Activated naive CD8-positive, alpha-beta T cell treated with anti-CD3 and anti-CD28 coated beads, Interleukin-2, amount 50 U/mL, for 24 hours (primary cell): ENCODE results near the gene NRBF2.

Source experiments
- ATAC-seq: fragments of 150-1000 bp; cut with Tn5 transposase; one replicate; pipeline ENCODE4 v1.10.0; 2021
- DNase-seq: peaks from one replicate; pipeline ENCODE4 v3.0.0; 2021
- H3K27ac Mint-ChIP-seq: one replicate; pipeline ENCODE4 v1.8.0; 2021; ENCODE audit warnings: mild to moderate bottlenecking, mixed read lengths
- H3K27me3 Mint-ChIP-seq: one replicate; pipeline ENCODE4 v1.8.0; 2021; ENCODE audit warnings: mixed read lengths
- H3K36me3 Mint-ChIP-seq: one replicate; pipeline ENCODE4 v1.8.0; 2021; ENCODE audit warnings: low read depth, mixed read lengths
- H3K4me1 Mint-ChIP-seq: one replicate; pipeline ENCODE4 v1.8.0; 2021; ENCODE audit warnings: mixed read lengths
- H3K4me3 Mint-ChIP-seq: one replicate; pipeline ENCODE4 v1.8.0; 2021; ENCODE audit warnings: mild to moderate bottlenecking, moderate library complexity, mixed read lengths
- H3K9me3 Mint-ChIP-seq: one replicate; pipeline ENCODE4 v1.8.0; 2021; ENCODE audit warnings: mixed read lengths

NRBF2 gene

DNA sequence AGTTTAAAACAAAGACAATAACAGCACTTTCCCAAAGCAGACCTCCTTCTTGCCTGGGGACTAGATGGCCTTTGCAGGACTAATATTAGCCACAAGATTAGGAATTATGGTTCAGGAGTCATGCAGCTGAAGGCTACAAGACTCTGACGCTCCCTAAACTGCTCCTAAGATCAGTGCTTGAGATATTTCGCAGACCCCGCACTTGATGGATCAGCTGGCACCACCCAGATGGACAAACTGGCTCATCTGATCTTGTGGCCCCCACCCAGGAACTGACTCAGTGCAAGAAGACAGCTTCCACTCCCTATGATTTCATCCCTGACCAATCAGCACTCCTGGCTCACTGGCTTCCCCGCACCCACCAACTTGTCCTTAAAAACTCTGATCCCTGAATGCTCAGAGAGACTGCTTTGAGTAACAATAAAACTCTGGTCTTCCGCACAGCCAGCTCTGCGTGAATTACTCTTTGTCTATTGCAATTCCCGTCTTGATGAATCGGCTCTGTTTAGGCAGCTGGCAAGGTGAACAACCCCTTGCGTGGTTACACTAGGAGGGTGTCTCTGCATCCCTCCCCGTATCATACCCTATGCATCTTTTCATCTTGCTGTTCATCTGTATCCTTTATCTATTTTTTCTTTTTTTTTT, 26.9 kb upstream of the NRBF2 start:
- Mint-ChIP-seq H3K9me3 (no peaks in the 10 kb centered on the region), H3K4me1 (peaks cover 8% of the 10 kb centered on the region), H3K27me3 (peaks cover 13% of the 10 kb centered on the region), H3K27ac (no peak overlapping the region), H3K4me3 (no peak overlapping the region), H3K36me3 (no peaks in the 10 kb centered on the region)
- DNase-seq (no peak), ATAC-seq (no peak)

DNA sequence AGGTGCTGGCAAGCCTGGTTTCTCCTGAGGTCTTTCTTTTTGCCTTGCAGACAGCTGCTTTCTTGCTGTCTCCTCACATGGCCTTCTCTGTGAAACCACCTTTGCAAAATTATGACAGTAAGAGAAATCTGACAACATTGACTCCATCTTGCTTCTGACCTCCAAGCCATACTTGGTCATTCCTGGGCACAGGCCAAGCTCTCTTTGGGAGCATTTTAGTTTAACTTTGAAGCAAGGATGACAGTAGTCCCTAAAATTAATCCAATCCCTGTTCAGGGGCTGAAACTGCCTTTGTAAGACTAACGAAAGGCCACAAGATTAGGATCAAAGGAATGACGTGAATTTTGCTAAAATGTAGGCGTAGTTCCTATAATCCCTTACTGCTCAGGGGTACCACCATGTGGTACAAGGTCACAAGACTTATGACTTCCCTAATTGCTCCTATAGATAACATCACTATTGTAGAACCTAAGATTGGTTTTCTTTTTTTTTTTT, 25.1 kb upstream of the NRBF2 start:
- DNase-seq, result no peak
- H3K36me3 Mint-ChIP-seq, result no peaks in the 10 kb centered on the region
- no peak for ATAC-seq
- H3K4me1 Mint-ChIP-seq, result peaks cover 8% of the 10 kb centered on the region
- no peaks in the 10 kb centered on the region for H3K9me3 Mint-ChIP-seq
- H3K27me3 Mint-ChIP-seq, result peaks cover 8% of the 10 kb centered on the region
- no peak overlapping the region for H3K27ac Mint-ChIP-seq
- H3K4me3 Mint-ChIP-seq, result no peak overlapping the region

DNA sequence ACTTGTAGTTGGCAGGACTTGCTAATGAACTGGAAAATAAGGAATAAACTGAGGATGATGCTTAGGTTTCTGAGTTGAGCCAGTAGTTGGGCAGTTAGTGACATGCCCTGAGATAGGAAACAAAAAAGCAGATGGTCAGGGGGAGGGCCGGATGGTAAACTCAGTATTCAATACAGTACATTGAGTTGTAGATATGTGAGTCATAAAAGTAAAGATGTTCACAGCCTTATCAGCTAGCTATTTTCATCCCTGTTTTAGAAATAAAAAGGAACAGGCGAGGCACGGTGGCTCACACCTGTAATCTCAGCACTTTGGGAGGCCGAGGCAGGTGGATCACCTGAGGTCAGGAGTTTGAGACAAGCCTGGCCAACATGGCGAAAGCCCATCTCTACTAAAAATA, 22.2 kb upstream of the NRBF2 start:
- ATAC-seq (no peak), DNase-seq (no peak)
- peaks cover 5% of the 10 kb centered on the region for H3K27me3 Mint-ChIP-seq
- no peaks in the 10 kb centered on the region for H3K4me1 Mint-ChIP-seq
- no peak overlapping the region for H3K4me3 Mint-ChIP-seq
- no peaks in the 10 kb centered on the region for H3K36me3 Mint-ChIP-seq
- no peaks in the 10 kb centered on the region for H3K9me3 Mint-ChIP-seq
- H3K27ac Mint-ChIP-seq, result no peak overlapping the region

DNA sequence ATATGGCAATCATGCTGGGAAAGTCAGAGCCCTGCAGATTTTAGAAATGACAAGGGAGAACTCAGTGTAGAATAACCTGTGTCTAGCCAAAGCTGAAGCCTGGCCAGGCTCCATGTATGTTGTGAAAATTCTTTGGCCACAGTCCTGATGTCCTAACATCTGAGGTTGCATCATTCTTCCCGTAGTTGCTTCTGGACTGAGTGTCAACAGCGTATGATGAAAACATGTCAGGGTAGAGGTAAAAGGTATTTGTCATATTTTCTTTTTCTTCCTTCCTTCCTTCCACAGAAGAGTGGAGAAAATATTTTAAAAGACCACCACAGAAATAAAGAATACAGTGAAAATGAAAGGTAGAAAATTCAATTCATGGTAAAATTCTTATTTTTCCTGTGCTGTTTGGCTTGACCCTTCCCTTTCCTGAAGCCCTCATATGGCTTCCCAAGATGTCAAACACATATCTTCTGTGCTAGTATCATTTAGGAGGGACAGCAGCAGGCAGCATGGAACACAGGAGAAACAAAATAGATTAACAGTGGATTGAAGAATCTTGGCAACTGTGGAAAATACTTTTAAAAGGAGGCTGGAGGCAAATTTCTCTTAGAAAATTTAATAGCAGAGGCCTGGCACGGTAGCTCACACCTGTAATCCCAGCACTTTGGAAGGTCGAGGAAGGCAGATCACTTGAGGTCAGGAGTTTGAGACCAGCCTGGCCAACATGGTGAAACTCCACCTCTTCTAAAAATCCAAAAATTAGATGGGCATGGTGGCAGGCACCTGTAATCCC, 18.9 kb upstream of the NRBF2 start:
- H3K27ac Mint-ChIP-seq, result no peak overlapping the region
- no peaks in the 10 kb centered on the region for H3K27me3 Mint-ChIP-seq
- H3K36me3 Mint-ChIP-seq, result no peaks in the 10 kb centered on the region
- H3K9me3 Mint-ChIP-seq, result no peaks in the 10 kb centered on the region
- DNase-seq (no peak), ATAC-seq (no peak)
- no peak overlapping the region for H3K4me3 Mint-ChIP-seq
- no peaks in the 10 kb centered on the region for H3K4me1 Mint-ChIP-seq

DNA sequence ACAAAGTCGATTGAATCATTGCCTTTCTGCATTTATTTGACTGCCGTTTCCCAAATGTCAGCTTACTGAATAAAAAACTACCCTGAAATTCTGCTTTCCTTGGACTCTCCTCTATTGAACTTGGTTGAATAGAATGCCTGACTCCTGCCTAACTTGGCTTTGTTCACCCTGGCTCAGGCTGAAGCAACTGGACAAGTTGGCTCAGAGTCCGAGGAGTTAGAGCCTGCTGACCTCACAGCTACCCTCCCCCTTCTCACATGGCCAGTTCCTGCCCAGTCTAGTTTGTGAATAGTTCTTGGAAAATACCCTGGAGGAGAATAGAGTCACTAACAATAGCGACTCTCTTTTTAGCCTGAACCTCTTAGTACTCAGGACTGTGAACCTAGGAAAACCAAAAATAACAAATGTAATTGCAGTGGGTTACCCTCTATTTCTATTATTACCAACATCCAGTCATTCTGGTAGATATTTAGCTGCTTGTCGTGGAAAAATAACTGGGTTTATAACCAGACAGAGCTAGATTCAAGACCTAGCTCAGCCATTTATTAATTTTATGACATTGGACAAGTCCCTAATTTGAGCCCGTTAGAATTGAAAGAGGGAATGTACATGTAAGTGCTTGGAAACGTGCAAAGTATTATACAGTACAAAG, 17.3 kb upstream of the NRBF2 start:
- Mint-ChIP-seq H3K36me3 (no peaks in the 10 kb centered on the region), H3K4me3 (no peak overlapping the region)

DNA sequence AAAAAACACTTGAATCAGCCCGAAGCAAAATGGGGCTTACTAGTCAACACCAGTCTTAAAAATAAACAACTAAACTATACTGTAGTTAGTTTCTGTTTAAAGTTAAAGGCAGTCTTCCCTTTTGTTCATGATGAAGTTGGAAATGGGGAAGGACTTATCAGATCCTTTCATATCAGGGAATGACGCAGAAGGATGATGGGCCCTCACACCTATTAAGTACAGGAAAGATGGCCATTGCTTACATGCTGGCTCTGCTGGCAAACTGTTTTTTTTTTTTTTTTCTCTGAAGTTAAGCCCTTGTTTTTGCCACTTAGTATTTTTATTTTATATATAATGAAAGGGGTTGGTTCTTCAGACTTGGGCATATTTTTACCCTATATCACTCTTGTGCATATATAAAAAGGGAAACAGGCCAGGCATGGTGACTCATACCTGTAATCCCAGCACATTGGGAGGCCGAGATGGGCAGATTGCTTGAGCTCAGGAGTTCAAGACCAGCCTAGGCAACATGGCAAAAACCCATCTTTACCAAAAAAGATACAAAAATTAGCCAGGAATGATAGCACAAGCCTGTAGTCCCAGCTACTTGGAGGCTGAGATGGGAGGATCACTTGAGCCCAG, 16.6 kb upstream of the NRBF2 start:
- no peak for DNase-seq
- H3K4me3 Mint-ChIP-seq, result no peak overlapping the region
- H3K36me3 Mint-ChIP-seq, result no peaks in the 10 kb centered on the region
- no peaks in the 10 kb centered on the region for H3K4me1 Mint-ChIP-seq
- H3K27me3 Mint-ChIP-seq, result no peaks in the 10 kb centered on the region
- H3K27ac Mint-ChIP-seq, result no peak overlapping the region
- ATAC-seq, result no peak
- no peaks in the 10 kb centered on the region for H3K9me3 Mint-ChIP-seq

More for the DNA sequence above, 17.3 kb upstream of the NRBF2 start:
- Mint-ChIP-seq H3K4me1 (no peaks in the 10 kb centered on the region), H3K27me3 (no peaks in the 10 kb centered on the region), H3K27ac (no peak overlapping the region), H3K9me3 (no peaks in the 10 kb centered on the region)
- ATAC-seq (no peak), DNase-seq (no peak)

DNA sequence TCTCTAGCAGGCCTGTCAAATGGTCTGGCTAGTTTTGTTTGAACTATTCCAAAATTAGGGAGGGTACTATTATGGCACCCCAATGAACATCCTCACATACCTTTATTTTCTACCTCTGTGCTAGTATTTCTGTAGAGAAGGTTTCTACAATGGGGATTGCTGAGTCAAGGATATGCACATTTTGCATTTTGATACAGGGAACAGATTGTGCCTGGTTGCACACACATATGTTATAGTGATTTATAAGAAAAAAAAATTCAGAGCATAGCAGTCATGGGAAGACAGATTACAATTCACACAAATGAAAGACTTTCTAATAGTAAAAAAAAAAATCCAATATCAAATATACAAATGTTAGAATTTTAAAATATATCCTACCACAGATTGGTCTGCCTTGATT, 14.1 kb upstream of the NRBF2 start:
- no peaks in the 10 kb centered on the region for H3K9me3 Mint-ChIP-seq
- no peak overlapping the region for H3K4me3 Mint-ChIP-seq
- ATAC-seq (no peak), DNase-seq (no peak)
- H3K27me3 Mint-ChIP-seq, result peaks cover 4% of the 10 kb centered on the region
- no peaks in the 10 kb centered on the region for H3K4me1 Mint-ChIP-seq
- H3K27ac Mint-ChIP-seq, result no peak overlapping the region
- H3K36me3 Mint-ChIP-seq, result no peaks in the 10 kb centered on the region

DNA sequence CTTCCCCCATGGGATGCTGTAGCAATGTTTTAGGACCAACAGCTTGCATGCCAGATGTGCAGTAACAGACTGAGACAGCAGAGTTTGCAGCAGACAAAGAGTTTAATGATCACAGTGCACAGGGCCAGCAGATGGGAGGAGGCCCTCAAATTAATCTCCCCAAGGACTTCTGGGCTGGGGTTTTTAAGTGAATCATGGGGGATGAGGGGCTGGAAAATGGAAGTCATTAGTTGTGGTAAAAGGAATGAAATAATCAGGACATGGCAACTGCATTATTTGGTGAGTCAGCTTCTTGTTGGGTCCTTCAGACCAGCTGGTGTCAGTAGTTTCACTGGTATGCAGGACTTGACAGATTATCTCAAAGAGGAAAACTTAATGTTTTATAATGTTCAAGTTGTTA, 12.6 kb upstream of the NRBF2 start:
- Mint-ChIP-seq H3K9me3 (no peaks in the 10 kb centered on the region), H3K4me1 (no peaks in the 10 kb centered on the region), H3K4me3 (no peak overlapping the region), H3K36me3 (no peaks in the 10 kb centered on the region), H3K27me3 (peaks cover 4% of the 10 kb centered on the region), H3K27ac (no peak overlapping the region)
- DNase-seq (no peak), ATAC-seq (no peak)

DNA sequence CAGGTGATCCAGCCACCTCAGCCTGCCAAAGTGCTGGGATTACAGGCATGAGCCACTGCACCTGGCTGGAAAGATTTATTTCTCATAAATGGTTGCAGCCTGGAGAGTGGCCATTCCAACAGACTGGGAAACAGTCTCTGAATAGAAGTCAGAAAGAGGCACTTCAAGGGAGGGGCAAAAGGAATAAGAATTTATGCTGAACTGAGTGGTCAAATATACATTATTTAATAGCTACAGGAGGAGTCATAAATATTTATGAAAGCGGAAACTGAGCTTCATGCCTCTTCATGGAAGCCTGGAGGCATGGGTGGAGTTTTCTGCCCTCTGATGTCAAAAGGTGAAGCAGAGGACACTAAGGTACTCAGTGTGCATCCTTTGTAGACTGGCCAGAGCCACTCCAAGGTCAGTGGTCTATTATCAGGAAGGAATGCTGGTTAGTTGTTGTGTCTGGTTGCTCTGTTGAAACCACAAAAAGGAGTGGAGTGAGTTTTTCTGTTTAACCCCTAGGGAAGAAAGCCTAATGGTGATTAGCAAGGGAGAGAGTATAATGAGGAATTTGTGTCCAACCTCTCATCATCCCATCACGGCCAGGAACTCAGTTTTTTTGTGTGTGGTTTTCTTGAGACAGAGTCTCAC, 9.3 kb upstream of the NRBF2 start:
- Mint-ChIP-seq H3K27me3 (peaks cover 4% of the 10 kb centered on the region), H3K27ac (no peak overlapping the region), H3K9me3 (no peaks in the 10 kb centered on the region), H3K4me3 (no peak overlapping the region), H3K36me3 (no peaks in the 10 kb centered on the region), H3K4me1 (no peaks in the 10 kb centered on the region)
- DNase-seq, result no peak
- no peak for ATAC-seq

DNA sequence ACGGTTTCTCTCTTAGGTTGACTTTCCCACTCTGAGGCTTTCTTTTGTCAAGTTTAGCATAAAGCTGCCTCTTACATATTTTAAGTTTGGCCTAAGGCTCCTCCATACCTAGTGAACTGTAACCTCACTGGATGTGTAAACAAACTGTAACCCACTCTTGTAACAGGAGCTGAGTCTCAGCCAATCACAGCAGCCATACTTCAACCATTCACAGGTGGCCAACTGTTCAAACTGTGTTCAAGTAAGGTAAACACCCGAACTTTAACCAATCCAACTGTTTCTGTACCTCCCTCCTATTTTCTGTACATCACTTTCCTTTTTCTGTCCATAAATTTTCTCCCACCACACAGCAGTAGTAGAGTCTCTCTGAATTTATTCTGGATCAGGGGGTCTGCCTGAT, 7.7 kb upstream of the NRBF2 start:
- Mint-ChIP-seq H3K9me3 (peaks cover 4% of the 10 kb centered on the region), H3K36me3 (no peaks in the 10 kb centered on the region), H3K4me3 (no peak overlapping the region), H3K27me3 (peaks cover 7% of the 10 kb centered on the region), H3K4me1 (no peaks in the 10 kb centered on the region), H3K27ac (no peak overlapping the region)
- no peak for DNase-seq
- no peak for ATAC-seq

DNA sequence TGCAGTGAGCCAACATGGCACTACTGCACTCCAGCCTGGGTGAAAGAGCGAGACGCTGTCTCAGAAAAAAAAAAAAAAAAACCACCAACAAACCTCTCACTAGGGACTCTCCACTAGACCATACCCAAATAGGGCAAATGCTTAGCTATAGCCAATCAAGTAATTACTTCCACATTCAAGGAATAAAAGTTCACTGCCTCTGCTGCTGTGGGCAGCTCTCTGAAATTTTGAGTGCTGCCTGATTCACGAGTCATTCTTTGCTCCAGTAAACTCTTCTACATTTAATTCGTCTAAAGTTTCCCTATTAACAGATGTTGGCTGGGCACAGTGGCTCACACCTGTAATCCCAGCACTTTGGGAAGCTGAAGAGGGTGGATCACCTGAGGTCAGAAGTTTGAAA, 4.7 kb upstream of the NRBF2 start:
- ATAC-seq (no peak), DNase-seq (no peak)
- Mint-ChIP-seq H3K27ac (no peak overlapping the region), H3K27me3 (peaks cover 3% of the 10 kb centered on the region), H3K4me3 (no peak overlapping the region), H3K9me3 (peaks cover 24% of the 10 kb centered on the region), H3K4me1 (peaks cover 9% of the 10 kb centered on the region), H3K36me3 (peaks cover 4% of the 10 kb centered on the region)

DNA sequence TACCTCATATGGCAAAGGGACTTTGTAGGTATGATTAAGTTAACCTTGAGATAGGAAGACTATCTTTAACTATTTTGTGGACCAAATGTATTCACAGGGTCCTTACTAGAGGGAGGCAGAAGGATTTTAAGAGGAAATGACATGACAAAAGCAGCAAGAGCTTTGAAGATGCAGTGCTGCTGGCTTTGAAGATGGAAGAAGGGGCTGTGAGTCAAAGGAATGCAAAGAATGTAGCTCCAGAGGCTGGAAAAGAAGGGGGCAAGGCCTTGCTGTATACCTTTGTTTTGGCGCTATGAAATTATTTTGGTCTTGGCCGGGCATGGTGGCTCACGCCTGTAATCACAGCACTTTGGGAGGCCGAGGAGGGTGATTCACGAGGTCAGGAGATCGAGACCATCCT, 3.2 kb upstream of the NRBF2 start:
- Mint-ChIP-seq H3K27ac (no peak overlapping the region), H3K4me3 (no peak overlapping the region), H3K27me3 (peaks cover 3% of the 10 kb centered on the region), H3K9me3 (peaks cover 24% of the 10 kb centered on the region), H3K4me1 (peaks cover 19% of the 10 kb centered on the region), H3K36me3 (peaks cover 6% of the 10 kb centered on the region)
- no peak for DNase-seq
- no peak for ATAC-seq

DNA sequence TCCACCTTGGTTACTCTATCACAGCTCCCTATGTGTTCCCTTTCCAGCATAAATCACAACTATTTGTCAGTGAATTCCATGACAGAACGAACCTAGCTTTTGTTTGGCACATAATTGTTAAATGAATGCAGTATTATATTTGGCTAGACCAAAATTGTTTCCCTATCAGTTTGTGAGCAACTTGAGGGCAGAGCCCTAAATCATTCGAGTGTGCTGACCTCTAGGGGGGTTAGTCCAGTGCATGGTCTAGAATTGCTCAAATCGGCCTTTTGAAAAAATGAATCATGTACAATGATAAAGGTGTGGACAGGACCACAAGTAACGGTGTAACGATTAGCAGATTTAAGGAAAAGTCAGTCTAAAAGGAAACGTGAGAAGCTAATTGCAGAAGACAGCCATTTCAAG, 475 bp upstream of the NRBF2 start:
- ATAC-seq (no peak), DNase-seq (no peak)
- peak overlapping the region; percentile 84 for H3K27ac Mint-ChIP-seq
- H3K4me1 Mint-ChIP-seq, result peaks cover 43% of the 10 kb centered on the region
- H3K4me3 Mint-ChIP-seq, result peak overlapping the region; percentile 88
- H3K27me3 Mint-ChIP-seq, result peaks cover 3% of the 10 kb centered on the region
- H3K9me3 Mint-ChIP-seq, result peaks cover 24% of the 10 kb centered on the region
- peaks cover 11% of the 10 kb centered on the region for H3K36me3 Mint-ChIP-seq

DNA sequence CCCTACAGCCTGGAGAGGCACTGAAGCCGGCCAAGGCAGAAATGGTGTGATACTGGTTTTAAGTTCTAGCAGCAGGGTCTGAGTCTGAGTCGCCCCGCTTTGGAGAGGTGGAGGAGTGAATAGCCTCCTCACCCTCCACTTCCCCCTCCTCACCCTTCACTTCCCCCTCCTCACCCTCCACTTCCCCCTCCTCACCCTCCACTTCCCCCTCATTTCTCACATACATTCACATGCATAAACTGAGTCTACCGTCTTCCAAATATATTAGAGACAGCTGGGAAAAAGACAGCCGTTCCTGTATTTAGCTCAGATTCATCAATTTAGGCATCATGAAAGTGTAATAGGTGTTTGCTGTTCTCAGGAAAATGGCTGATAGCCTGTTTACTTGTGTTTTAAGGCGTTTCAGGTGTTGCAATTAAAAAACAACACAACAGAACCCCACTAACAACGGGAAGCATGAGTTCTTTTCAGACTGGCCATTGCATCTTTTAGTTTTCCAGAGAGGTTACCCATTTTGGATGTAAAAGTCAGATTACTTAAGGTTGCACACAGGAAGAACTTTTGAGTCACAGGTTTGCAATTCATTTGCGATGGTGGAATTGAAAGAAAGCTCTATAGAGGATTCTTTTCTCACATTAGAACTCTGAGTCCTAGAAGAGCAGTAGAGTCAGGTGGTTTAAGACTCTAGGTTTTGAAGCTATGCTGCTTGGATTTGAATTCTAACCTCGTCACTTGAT, 861 bp downstream of the NRBF2 start:
- ATAC-seq (no peak), DNase-seq (no peak)
- H3K4me1 Mint-ChIP-seq, result peaks cover 49% of the 10 kb centered on the region

More for the DNA sequence above, 861 bp downstream of the NRBF2 start:
- H3K4me3 Mint-ChIP-seq, result peak overlapping the region; percentile 88
- peaks cover 24% of the 10 kb centered on the region for H3K9me3 Mint-ChIP-seq
- peaks cover 3% of the 10 kb centered on the region for H3K27me3 Mint-ChIP-seq
- peak overlapping the region; percentile 84 for H3K27ac Mint-ChIP-seq
- H3K36me3 Mint-ChIP-seq, result peaks cover 14% of the 10 kb centered on the region
